ENCODE results near the gene CACHD1. TPM values are rescaled to one million over a fixed set of nuclear protein-coding genes. Genes with fewer than 3 reads are reported as not detected.

The CACHD1 gene
- total and polyA plus RNA-seq, 9 of the 15 experiments (the other 6 are each of a cell fraction or from before 2014, with no cell fraction given), result 0.07 TPM; not detected in 8

- no peaks in the 10 kb centered on the region for H4K20me1 ChIP-seq (replicated peaks; ENCODE audit: control insufficient read depth, insufficient read depth, low read length)
- no peaks in the 10 kb centered on the region for H3K27me3 ChIP-seq (ENCODE audit: control insufficient read depth in 2 of 2, insufficient read depth in 2 of 2, low read length in 2 of 2)
- FAIRE-seq, result no peak
Measured at GRCh38 chr1:64608005-64608650, 138.2 kb downstream of the CACHD1 start.

GRCh38 chr1:64608651-64609048 lies 138.7 kb downstream of the CACHD1 start:
- Histone ChIP-seq H3K27ac (ENCODE audit: extremely low read depth, low read depth, low read length) (no peak overlapping the region), H3K4me3 (no peak overlapping the region), H2AFZ (ENCODE audit: low read depth, low read length) (no peak overlapping the region), H3K9me1 (ENCODE audit: control insufficient read depth, insufficient read depth, low read length) (no peaks in the 10 kb centered on the region), H3K4me1 (replicated peaks in 1 of 2; ENCODE audit: control insufficient read depth in 2 of 2, insufficient read depth in 2 of 2, low read length in 2 of 2) (no peaks in the 10 kb centered on the region), H3K4me2 (ENCODE audit: insufficient read depth, low read length) (no peak overlapping the region), H3K27me3 (ENCODE audit: control insufficient read depth in 2 of 2, insufficient read depth in 2 of 2, low read length in 2 of 2) (no peaks in the 10 kb centered on the region), H3K9ac (ENCODE audit: insufficient read depth in 1 of 2, low read depth in 2 of 2, low read length in 2 of 2) (no peak overlapping the region), H4K20me1 (replicated peaks; ENCODE audit: control insufficient read depth, insufficient read depth, low read length) (no peaks in the 10 kb centered on the region), H3K36me3 (ENCODE audit: control insufficient read depth, insufficient read depth, low read length) (no peaks in the 10 kb centered on the region), H3K79me2 (ENCODE audit: control insufficient read depth, insufficient read depth, low read length) (no peaks in the 10 kb centered on the region), H3K9me3 (replicated peaks; ENCODE audit: control insufficient read depth, insufficient read depth, low read depth, low read length) (no peaks in the 10 kb centered on the region)
- TF ChIP-seq POLR3A (IDR thresholded peaks at IDR 0.05; ENCODE audit: borderline replicate concordance, extremely low read depth, insufficient read depth, insufficient read length), result no peak
- no peak for TF ChIP-seq ZNF124 (CRISPR knock-in tag; IDR thresholded peaks at IDR 0.05)
- TF ChIP-seq STAG1 (CRISPR knock-in tag; IDR thresholded peaks at IDR 0.05; ENCODE audit: borderline replicate concordance), result no peak
- FAIRE-seq (no peak), ATAC-seq (no peak), DNase-seq (ENCODE audit: extremely low read depth in 1 of 4, low spot score in 3 of 4) (no peak)
- WGBS (ENCODE audit: insufficient coverage, low coverage, missing lambda C conversion rate), result 0% methylated on average over 6 of the region's 6 CpGs
- ChIA-PET POLR2A (no interaction called here), CTCF (ENCODE audit: low intra/inter-chr PET ratio) (no interaction called here)
- intact Hi-C loops (cut with micrococcal nuclease), result no loop called here
- in situ Hi-C loops (cut with MboI), result no loop called here
- no TSS peak for BruUV-seq (replicated peaks)

More at GRCh38 chr1:64608005-64608650, 138.2 kb downstream of the CACHD1 start:
- ATAC-seq (no peak), DNase-seq (ENCODE audit: extremely low read depth in 1 of 4, low spot score in 3 of 4) (no peak)
- no peak overlapping the region for H3K9ac ChIP-seq (ENCODE audit: insufficient read depth in 1 of 2, low read depth in 2 of 2, low read length in 2 of 2)
- H3K4me2 ChIP-seq (ENCODE audit: insufficient read depth, low read length), result no peak overlapping the region
- no peak overlapping the region for H3K27ac ChIP-seq (ENCODE audit: extremely low read depth, low read depth, low read length)
- BruUV-seq (replicated peaks), result no TSS peak
- H2AFZ ChIP-seq (ENCODE audit: low read depth, low read length), result no peak overlapping the region
- WGBS (ENCODE audit: insufficient coverage, low coverage, missing lambda C conversion rate), result 0% methylated on average over 1 of the region's 1 CpG
- ChIA-PET CTCF (ENCODE audit: low intra/inter-chr PET ratio) (no interaction called here), POLR2A (no interaction called here)
- no peaks in the 10 kb centered on the region for H3K9me3 ChIP-seq (replicated peaks; ENCODE audit: control insufficient read depth, insufficient read depth, low read depth, low read length)
- TF ChIP-seq TBL1XR1 (IDR thresholded peaks at IDR 0.05; ENCODE audit: low read length in 2 of 2) (no peak), DIDO1 (tag; IDR thresholded peaks at IDR 0.05; ENCODE audit: low read depth) (no peak), KDM2B (CRISPR knock-in tag; IDR thresholded peaks at IDR 0.05) (no peak), ZFX (CRISPR knock-in tag; IDR thresholded peaks at IDR 0.05) (no peak), ZNF165 (CRISPR knock-in tag; IDR thresholded peaks at IDR 0.05; ENCODE audit: borderline replicate concordance) (no peak), TCF7 (IDR thresholded peaks at IDR 0.05; ENCODE audit: borderline replicate concordance) (no peak), PPARD (CRISPR knock-in tag; IDR thresholded peaks at IDR 0.05) (no peak)
- no peaks in the 10 kb centered on the region for H3K36me3 ChIP-seq (ENCODE audit: control insufficient read depth, insufficient read depth, low read length)
- intact Hi-C loops (cut with micrococcal nuclease), result no loop called here
- in situ Hi-C loops (cut with MboI), result no loop called here
- no peaks in the 10 kb centered on the region for H3K9me1 ChIP-seq (ENCODE audit: control insufficient read depth, insufficient read depth, low read length)
- no peak overlapping the region for H3K4me3 ChIP-seq
- no peaks in the 10 kb centered on the region for H3K79me2 ChIP-seq (ENCODE audit: control insufficient read depth, insufficient read depth, low read length)
- no peaks in the 10 kb centered on the region for H3K4me1 ChIP-seq (replicated peaks in 1 of 2; ENCODE audit: control insufficient read depth in 2 of 2, insufficient read depth in 2 of 2, low read length in 2 of 2)

All from K562 (cell line).